ENCODE data around the gene SNAP47. TPM values are rescaled to one million over a fixed set of nuclear protein-coding genes. Genes with fewer than 3 reads are reported as not detected.

The SNAP47 gene
- total and polyA plus RNA-seq, 9 of the 15 experiments (the other 6 are each of a cell fraction or from before 2014, with no cell fraction given) = 2.5 to 41.3 (median 32.6) TPM

- TF ChIP-seq JUN (IDR thresholded peaks at IDR 0.05; ENCODE audit: borderline replicate concordance, low read depth, low read length) (peak; percentile 59; the same call in 1 of the 2 replicates), JUN (CRISPR knock-in tag; IDR thresholded peaks at IDR 0.05; ENCODE audit: borderline replicate concordance) (peak; percentile 88; the same call in 1 of the 2 replicates), NKRF (IDR thresholded peaks at IDR 0.05; ENCODE audit: borderline replicate concordance) (peak; percentile 90), SREBF1 (IDR thresholded peaks at IDR 0.05; ENCODE audit: borderline replicate concordance, low read depth, low read length) (0 out of 2 replicates have a peak, but pooled peaks have one; percentile 54), VEZF1 (CRISPR knock-in tag; IDR thresholded peaks at IDR 0.05) (peak; percentile 77), TOE1 (IDR thresholded peaks at IDR 0.05; ENCODE audit: borderline replicate concordance) (peak; percentile 70; the same call in 1 of the 2 replicates), TOE1 (CRISPR knock-in tag; IDR thresholded peaks at IDR 0.05; ENCODE audit: borderline replicate concordance, low read depth) (peak; percentile 94; the same call in 1 of the 2 replicates), CCNT2 (IDR thresholded peaks at IDR 0.05; ENCODE audit: borderline replicate concordance, extremely low read depth, insufficient read length, low read depth, low read length) (peak; percentile 87), POLR3A (IDR thresholded peaks at IDR 0.05; ENCODE audit: borderline replicate concordance, extremely low read depth, insufficient read depth, insufficient read length) (no peak), ETS1 (conservative IDR thresholded peaks at IDR 0.05; ENCODE audit: control insufficient read depth, low read depth, low read length) (peak; percentile 89; the same call in 1 of the 2 replicates), BHLHE40 (IDR thresholded peaks at IDR 0.05; ENCODE audit: low read length) (peak; percentile 90), SETDB1 (IDR thresholded peaks at IDR 0.05; ENCODE audit: low read length) (peak; percentile 79), POU5F1 (IDR thresholded peaks at IDR 0.05; ENCODE audit: borderline replicate concordance, low read depth, low read length, partially characterized antibody) (peak; percentile 90), GABPB1 (CRISPR knock-in tag; IDR thresholded peaks at IDR 0.05) (peak; percentile 100), ETV1 (tag; conservative IDR thresholded peaks at IDR 0.05; ENCODE audit: low read depth) (peak; percentile 93), ELF4 (CRISPR knock-in tag; IDR thresholded peaks at IDR 0.05) (no peak), SIN3A (IDR thresholded peaks at IDR 0.05; ENCODE audit: borderline replicate concordance in 2 of 2, control insufficient read depth in 1 of 2, low read depth in 2 of 2, low read length in 2 of 2) (peak; percentile 83 to 88; a peak in 3 of 4 replicates), ZNF740 (CRISPR knock-in tag; IDR thresholded peaks at IDR 0.05) (peak; percentile 91), ZNF740 (tag; IDR thresholded peaks at IDR 0.05) (peak in 1 of 2 experiments; percentile 77; a peak in 1 of 4 replicates)
These were observed at the start of gene SNAP47, which contains the start of gene JMJD4 (continued) for GRCh38 chr1:227734856-227735538.
